Measurements from ENCODE around the gene PCA3. TPM values are rescaled to one million over a fixed set of nuclear protein-coding genes. Genes with fewer than 3 reads are reported as not detected.
"Not testable (repeated sequence)": the region's sequence is repeated elsewhere in the genome, so short reads cannot be mapped to it uniquely, and the experiment has no call there.

PCA3 gene
- total and polyA plus RNA-seq, 5 donors = 0.18 to 0.26 TPM; not detected in 3

GRCh38 chr9:76732341-76732958 is 31.8 kb upstream of the PCA3 start:
- intact Hi-C loops (cut with DNase I) = no loop called here
- 54% methylated on average over 3 of the region's 3 CpGs for WGBS
- Histone ChIP-seq H3K4me3 (ENCODE audit: low read length) (no peak overlapping the region), H3K4me1 (ENCODE audit: control insufficient read depth, insufficient read depth, low read length) (no peaks in the 10 kb centered on the region), H3K9me3 (ENCODE audit: control insufficient read depth, low read length) (no peaks in the 10 kb centered on the region), H3K27me3 (ENCODE audit: control insufficient read depth, insufficient read depth) (no peaks in the 10 kb centered on the region), H3K27ac (ENCODE audit: low read length) (no peak overlapping the region)
- DNase-seq (no peak), ATAC-seq (no peak)

GRCh38 chr9:76733096-76733495 is 31.1 kb upstream of the PCA3 start:
- Histone ChIP-seq H3K27ac (ENCODE audit: low read length) (no peak overlapping the region), H3K27me3 (ENCODE audit: control insufficient read depth, insufficient read depth) (no peaks in the 10 kb centered on the region), H3K4me1 (ENCODE audit: control insufficient read depth, insufficient read depth, low read length) (no peaks in the 10 kb centered on the region), H3K4me3 (ENCODE audit: low read length) (no peak overlapping the region), H3K9me3 (ENCODE audit: control insufficient read depth, low read length) (no peaks in the 10 kb centered on the region)
- WGBS = 100% methylated on average over 1 of the region's 1 CpG
- ATAC-seq = no peak
- no peak for DNase-seq
- intact Hi-C loops (cut with DNase I) = no loop called here

GRCh38 chr9:76734716-76735115 is 29.5 kb upstream of the PCA3 start:
- Histone ChIP-seq H3K9me3 (ENCODE audit: control insufficient read depth, low read length) (no peaks in the 10 kb centered on the region), H3K27ac (ENCODE audit: low read length) (no peak overlapping the region), H3K4me1 (ENCODE audit: control insufficient read depth, insufficient read depth, low read length) (no peaks in the 10 kb centered on the region), H3K4me3 (ENCODE audit: low read length) (no peak overlapping the region), H3K27me3 (ENCODE audit: control insufficient read depth, insufficient read depth) (no peaks in the 10 kb centered on the region)
- WGBS = 87% methylated on average over 3 of the region's 3 CpGs
- intact Hi-C loops (cut with DNase I) = no loop called here
- DNase-seq (no peak), ATAC-seq (no peak)

- DNase-seq = no peak
- no peak overlapping the region for H3K4me3 ChIP-seq (ENCODE audit: low read length)
- ATAC-seq = no peak
- no peaks in the 10 kb centered on the region for H3K4me1 ChIP-seq (ENCODE audit: control insufficient read depth, insufficient read depth, low read length)
- H3K9me3 ChIP-seq (ENCODE audit: control insufficient read depth, low read length) = no peaks in the 10 kb centered on the region
- H3K27ac ChIP-seq (ENCODE audit: low read length) = no peak overlapping the region
- intact Hi-C loops (cut with DNase I) = no loop called here
- WGBS = 86% methylated on average over 3 of the region's 3 CpGs
- no peaks in the 10 kb centered on the region for H3K27me3 ChIP-seq (ENCODE audit: control insufficient read depth, insufficient read depth)
Observed at GRCh38 chr9:76737154-76737902, 26.9 kb upstream of the PCA3 start.

- Histone ChIP-seq H3K27ac (ENCODE audit: low read length) (no peak overlapping the region), H3K4me3 (ENCODE audit: low read length) (no peak overlapping the region), H3K9me3 (ENCODE audit: control insufficient read depth, low read length) (no peaks in the 10 kb centered on the region), H3K27me3 (ENCODE audit: control insufficient read depth, insufficient read depth) (no peaks in the 10 kb centered on the region), H3K4me1 (ENCODE audit: control insufficient read depth, insufficient read depth, low read length) (no peaks in the 10 kb centered on the region)
- intact Hi-C loops (cut with DNase I) = no loop called here
- WGBS = 64% methylated on average over 5 of the region's 5 CpGs
- no peak for DNase-seq
- no peak for ATAC-seq
Observed at GRCh38 chr9:76738402-76738801, 25.8 kb upstream of the PCA3 start.

DNA sequence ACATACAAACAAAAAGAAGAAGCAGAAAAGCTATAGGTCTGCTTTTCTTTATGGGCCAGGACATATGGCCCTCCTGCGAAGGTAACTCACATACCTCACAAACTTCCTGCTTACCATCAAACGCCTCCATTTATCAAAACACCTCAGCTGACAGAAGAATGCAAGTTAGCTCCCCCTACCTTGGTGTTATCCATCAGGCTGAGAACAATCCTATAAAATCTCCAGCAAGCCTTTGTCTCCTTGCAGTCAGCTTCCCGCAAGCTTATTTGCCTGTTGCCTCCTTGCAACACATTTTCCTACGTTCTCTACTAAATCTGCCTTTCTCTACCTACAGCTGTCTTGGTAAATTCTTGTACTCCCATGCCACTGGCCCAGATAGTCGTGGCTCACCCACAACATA is 22.7 kb upstream of the PCA3 start:
- 69% methylated on average over 5 of the region's 5 CpGs for WGBS
- intact Hi-C loops (cut with DNase I) = no loop called here
- H3K27me3 ChIP-seq (ENCODE audit: control insufficient read depth, insufficient read depth) = peaks cover 3% of the 10 kb centered on the region

DNA sequence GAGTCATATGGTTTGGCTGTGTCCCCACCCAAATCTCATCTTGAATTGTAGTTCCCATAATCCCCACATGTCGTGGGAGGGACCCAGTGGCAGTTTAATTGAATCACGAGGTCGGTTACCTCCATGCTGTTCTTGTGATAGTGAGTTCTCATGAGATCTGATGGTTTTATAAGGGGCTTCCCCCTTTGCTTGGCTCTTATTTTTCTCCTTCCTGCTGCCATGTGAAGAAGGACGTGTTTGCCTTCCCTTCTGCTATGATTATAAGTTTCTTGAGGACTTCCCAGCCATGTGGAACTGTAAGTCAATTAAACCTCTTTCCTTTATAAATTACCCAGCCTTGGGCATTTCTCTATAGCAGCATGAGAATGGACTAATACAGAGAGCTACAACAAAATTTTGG is 21.3 kb upstream of the PCA3 start:
- H3K27me3 ChIP-seq (ENCODE audit: control insufficient read depth, insufficient read depth); H3K27ac ChIP-seq (ENCODE audit: low read length); DNase-seq; H3K9me3 ChIP-seq (ENCODE audit: control insufficient read depth, low read length); H3K4me1 ChIP-seq (ENCODE audit: control insufficient read depth, insufficient read depth, low read length); intact Hi-C loops (cut with DNase I); ATAC-seq; H3K4me3 ChIP-seq (ENCODE audit: low read length): not testable (repeated sequence)
- WGBS = 78% methylated on average over 4 of the region's 4 CpGs

More for the DNA sequence above, 22.7 kb upstream of the PCA3 start:
- DNase-seq (no peak), ATAC-seq (no peak)
- Histone ChIP-seq H3K4me3 (ENCODE audit: low read length) (no peak overlapping the region), H3K4me1 (ENCODE audit: control insufficient read depth, insufficient read depth, low read length) (no peaks in the 10 kb centered on the region), H3K27ac (ENCODE audit: low read length) (no peak overlapping the region), H3K9me3 (ENCODE audit: control insufficient read depth, low read length) (no peaks in the 10 kb centered on the region)

- DNase-seq (no peak), ATAC-seq (no peak)
- Histone ChIP-seq H3K27me3 (ENCODE audit: control insufficient read depth, insufficient read depth) (peaks cover 3% of the 10 kb centered on the region), H3K27ac (ENCODE audit: low read length) (no peak overlapping the region), H3K4me3 (ENCODE audit: low read length) (no peak overlapping the region), H3K4me1 (ENCODE audit: control insufficient read depth, insufficient read depth, low read length) (no peaks in the 10 kb centered on the region), H3K9me3 (ENCODE audit: control insufficient read depth, low read length) (no peaks in the 10 kb centered on the region)
- WGBS = 53% methylated on average over 3 of the region's 3 CpGs
- intact Hi-C loops (cut with DNase I) = no loop called here
Observed at GRCh38 chr9:76743931-76744330, 20.3 kb upstream of the PCA3 start.

DNA sequence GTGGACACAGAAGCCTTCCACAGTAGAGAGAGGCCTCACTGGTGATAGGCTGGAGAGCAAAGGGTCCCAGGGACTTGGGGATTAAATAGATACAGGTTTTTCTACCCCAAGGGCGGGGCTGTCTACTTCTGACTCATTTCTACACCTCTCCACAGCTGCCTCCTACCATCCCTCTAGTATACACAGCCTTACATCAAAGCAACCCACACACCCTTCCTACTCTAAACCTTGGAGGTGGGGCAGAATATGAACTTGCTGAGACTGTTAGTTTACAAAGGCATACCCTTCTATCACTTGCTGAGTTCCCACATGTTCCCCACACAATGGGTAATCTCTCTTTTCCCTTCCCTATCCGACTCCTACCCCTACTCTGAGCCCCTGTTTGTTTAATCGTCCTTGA is 19.9 kb upstream of the PCA3 start:
- no peak for ATAC-seq
- no peaks in the 10 kb centered on the region for H3K4me1 ChIP-seq (ENCODE audit: control insufficient read depth, insufficient read depth, low read length)
- peaks cover 3% of the 10 kb centered on the region for H3K27me3 ChIP-seq (ENCODE audit: control insufficient read depth, insufficient read depth)
- intact Hi-C loops (cut with DNase I) = no loop called here
- DNase-seq = no peak
- H3K4me3 ChIP-seq (ENCODE audit: low read length) = no peak overlapping the region
- no peaks in the 10 kb centered on the region for H3K9me3 ChIP-seq (ENCODE audit: control insufficient read depth, low read length)
- no peak overlapping the region for H3K27ac ChIP-seq (ENCODE audit: low read length)
- 66% methylated on average over 3 of the region's 3 CpGs for WGBS

- no peak for ATAC-seq
- no peaks in the 10 kb centered on the region for H3K4me1 ChIP-seq (ENCODE audit: control insufficient read depth, insufficient read depth, low read length)
- no peak overlapping the region for H3K4me3 ChIP-seq (ENCODE audit: low read length)
- H3K9me3 ChIP-seq (ENCODE audit: control insufficient read depth, low read length) = no peaks in the 10 kb centered on the region
- WGBS = 79% methylated on average over 3 of the region's 3 CpGs
- no peak for DNase-seq
- no peaks in the 10 kb centered on the region for H3K27me3 ChIP-seq (ENCODE audit: control insufficient read depth, insufficient read depth)
- intact Hi-C loops (cut with DNase I) = no loop called here
- H3K27ac ChIP-seq (ENCODE audit: low read length) = no peak overlapping the region
Observed at GRCh38 chr9:76751001-76751400, 13.2 kb upstream of the PCA3 start.

DNA sequence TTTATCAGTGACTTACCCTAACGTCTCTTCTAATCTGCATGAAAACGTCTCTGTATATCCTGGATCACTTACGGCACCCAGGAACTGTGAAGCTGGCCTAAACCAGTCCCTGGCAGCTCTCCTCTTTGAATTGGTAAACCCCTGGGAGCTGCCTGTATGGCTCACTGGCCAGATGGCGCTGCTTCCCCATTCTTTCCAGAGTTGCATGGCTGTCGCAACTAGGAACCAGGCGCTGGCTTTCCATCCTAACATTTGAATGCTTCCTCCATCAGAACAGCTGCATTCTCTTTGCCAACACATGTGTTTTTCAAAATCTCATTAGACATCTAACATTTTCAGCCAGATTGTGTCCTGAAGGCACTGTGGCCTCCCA is 8.0 kb upstream of the PCA3 start:
- no peak for ATAC-seq
- peak; percentile 26 to 61 (median 58) for DNase-seq
- 53% methylated on average over 6 of the region's 6 CpGs for WGBS

More for the DNA sequence above, 8.0 kb upstream of the PCA3 start:
- intact Hi-C loops (cut with DNase I) = no loop called here
- H3K4me3 ChIP-seq (ENCODE audit: low read length) = no peak overlapping the region
- H3K27ac ChIP-seq (ENCODE audit: low read length) = no peak overlapping the region
- H3K9me3 ChIP-seq (ENCODE audit: control insufficient read depth, low read length) = no peaks in the 10 kb centered on the region
- no peaks in the 10 kb centered on the region for H3K27me3 ChIP-seq (ENCODE audit: control insufficient read depth, insufficient read depth)
- no peaks in the 10 kb centered on the region for H3K4me1 ChIP-seq (ENCODE audit: control insufficient read depth, insufficient read depth, low read length)

All from right cardiac atrium (tissue), 5 donors.